Subcutaneous abdominal adipose tissue (tissue), 5 donors: ENCODE measurements around the gene KXD1.
A peak's percentile ranks its signal among the peaks of the same experiment; 100 is the strongest.

Experiments used
- H3K27ac ChIP-seq: one replicate; pipeline ENCODE4 v1.7.0; 2013; ENCODE audit warnings: low read depth, mild to moderate bottlenecking, inconsistent platforms, low read length, moderate library complexity
- H3K27me3 ChIP-seq, 5 donors: one replicate each; pipeline ENCODE4 v1.7.0; 2013; ENCODE audit warnings: low read length in 5 of 5, inconsistent platforms in 1 of 5; ENCODE audit not compliant: control insufficient read depth in 5 of 5, insufficient read depth in 4 of 5
- H3K36me3 ChIP-seq, 5 donors: one replicate each; pipeline ENCODE4 v1.7.0; 2013; ENCODE audit warnings: low read length in 5 of 5; ENCODE audit not compliant: control insufficient read depth in 5 of 5, insufficient read depth in 5 of 5
- H3K4me1 ChIP-seq, 5 donors: one replicate each; pipeline ENCODE4 v1.7.0; 2013; ENCODE audit warnings: low read length in 5 of 5, mild to moderate bottlenecking in 3 of 5, moderate library complexity in 1 of 5; ENCODE audit not compliant: control insufficient read depth in 5 of 5, insufficient read depth in 5 of 5
- H3K4me3 ChIP-seq, 5 donors: one replicate each; pipeline ENCODE4 v1.7.0; 2013; ENCODE audit warnings: low read length in 5 of 5, low read depth in 1 of 5
- H3K9ac ChIP-seq, 5 donors: one replicate each; pipeline ENCODE4 v1.7.0; 2013; ENCODE audit warnings: low read length in 5 of 5, mild to moderate bottlenecking in 4 of 5, moderate library complexity in 3 of 5
- H3K9me3 ChIP-seq, 5 donors: one replicate each; pipeline ENCODE4 v1.7.0; 2013; ENCODE audit warnings: low read length in 5 of 5; ENCODE audit not compliant: control insufficient read depth in 5 of 5
- donor health status: healthy.
- donor health status: healthy.
- donor health status: healthy.
- donor health status: healthy.
- donor health status: healthy.

Gene KXD1

GRCh38 chr19:18612051-18612771, 54.5 kb downstream of the KXD1 start:
- Histone ChIP-seq H3K27me3 (peaks cover 57 to 88% (median 79%) of the 10 kb centered on the region in 5 donors), H3K36me3 (no peaks in the 10 kb centered on the region), H3K9ac (no peak overlapping the region), H3K4me3 (peak overlapping the region in 3 of 5 donors; percentile 38 to 56 (median 40)), H3K27ac (no peak overlapping the region), H3K4me1 (peaks cover 0 to 37% (median 19%) of the 10 kb centered on the region in 5 donors), H3K9me3 (no peaks in the 10 kb centered on the region)

DNA sequence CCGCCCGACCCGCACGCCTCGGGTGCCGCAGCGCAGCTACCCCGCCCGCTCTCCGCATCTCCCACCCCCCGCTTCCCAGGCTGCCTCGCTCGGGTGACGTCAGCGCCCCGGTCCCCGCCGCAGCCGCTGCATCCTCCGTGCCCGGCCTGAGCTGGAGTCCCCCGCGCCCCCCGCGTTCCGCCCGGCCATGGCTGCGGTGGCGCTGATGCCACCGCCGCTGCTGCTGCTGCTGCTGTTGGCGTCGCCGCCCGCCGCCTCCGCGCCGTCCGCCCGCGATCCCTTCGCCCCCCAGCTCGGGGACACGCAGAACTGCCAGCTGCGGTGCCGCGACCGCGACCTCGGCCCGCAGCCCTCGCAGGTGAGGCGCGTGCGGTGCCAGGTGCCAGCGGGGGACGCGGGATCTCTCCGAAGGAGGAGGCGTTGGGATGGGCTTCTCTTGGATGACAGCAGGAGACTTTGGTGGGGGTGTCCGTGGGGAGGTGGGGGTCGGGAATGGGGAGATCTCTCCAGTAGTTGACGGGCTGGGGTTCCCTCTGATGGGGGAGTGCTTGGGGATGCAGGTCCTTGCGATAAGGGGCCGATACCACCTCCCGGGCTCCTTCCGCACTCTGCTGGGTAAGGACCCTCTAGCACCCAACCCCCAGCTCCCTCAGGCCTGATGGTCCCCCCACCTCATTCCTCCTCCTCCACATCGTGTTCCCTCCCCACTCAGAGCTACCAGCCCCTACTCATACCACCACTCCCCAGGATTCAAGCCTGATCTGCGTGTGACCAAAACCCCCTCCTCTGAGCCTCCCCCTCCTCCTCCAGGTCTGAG, 55.3 kb downstream of the KXD1 start, which contains the start of gene TMEM59L:
TMEM59L (plus strand) TSS at position 99 of the 817 bp plus-strand sequence; CDS start at position 188, 89 bp downstream.
- peaks cover 50 to 88% (median 78%) of the 10 kb centered on the region in 5 donors for H3K27me3 ChIP-seq
- H3K9ac ChIP-seq, result no peak within 1 kb of the TSS

GRCh38 chr19:18613589-18614234, 56.0 kb downstream of the KXD1 start:
- Histone ChIP-seq H3K4me1 (peaks cover 0 to 29% (median 11%) of the 10 kb centered on the region in 5 donors), H3K27me3 (peaks cover 43 to 81% (median 71%) of the 10 kb centered on the region in 5 donors), H3K9me3 (no peaks in the 10 kb centered on the region), H3K27ac (no peak overlapping the region), H3K4me3 (no peak overlapping the region), H3K9ac (no peak overlapping the region), H3K36me3 (no peaks in the 10 kb centered on the region)

More for the DNA sequence above, 55.3 kb downstream of the KXD1 start, which contains the start of gene TMEM59L:
- Histone ChIP-seq H3K27ac (no peak within 1 kb of the TSS), H3K4me3 (peak within 1 kb of the TSS in 3 of 5 donors; percentile 38 to 56 (median 40)), H3K36me3 (no peaks in the 10 kb centered on the region), H3K9me3 (no peaks in the 10 kb centered on the region), H3K4me1 (peaks cover 0 to 30% (median 11%) of the 10 kb centered on the region in 5 donors)

DNA sequence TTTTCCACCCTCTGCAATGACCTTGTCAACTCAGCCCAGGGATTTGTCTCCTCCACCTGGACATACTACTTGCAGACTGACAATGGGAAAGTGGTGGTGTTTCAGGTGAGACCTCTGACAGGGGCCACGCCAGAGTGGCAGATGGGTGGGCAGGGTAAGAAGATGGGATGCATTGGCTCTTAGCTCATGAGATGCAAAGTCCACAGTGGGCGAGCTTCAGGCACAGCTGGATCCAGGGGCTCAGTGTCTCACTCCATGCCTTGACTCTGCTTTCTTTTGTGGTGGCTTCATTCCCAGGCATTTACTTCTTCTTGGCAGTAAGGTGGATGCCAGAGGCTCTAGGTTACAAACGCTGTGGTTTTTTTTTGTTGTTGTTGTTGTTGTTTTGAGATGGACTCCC, 58.4 kb downstream of the KXD1 start:
- Histone ChIP-seq H3K4me1 (peaks cover 0 to 22% (median 11%) of the 10 kb centered on the region in 5 donors), H3K36me3 (no peaks in the 10 kb centered on the region), H3K27me3 (peaks cover 25 to 59% (median 50%) of the 10 kb centered on the region in 5 donors), H3K9me3 (no peaks in the 10 kb centered on the region), H3K4me3 (no peak overlapping the region), H3K27ac (no peak overlapping the region), H3K9ac (no peak overlapping the region)

DNA sequence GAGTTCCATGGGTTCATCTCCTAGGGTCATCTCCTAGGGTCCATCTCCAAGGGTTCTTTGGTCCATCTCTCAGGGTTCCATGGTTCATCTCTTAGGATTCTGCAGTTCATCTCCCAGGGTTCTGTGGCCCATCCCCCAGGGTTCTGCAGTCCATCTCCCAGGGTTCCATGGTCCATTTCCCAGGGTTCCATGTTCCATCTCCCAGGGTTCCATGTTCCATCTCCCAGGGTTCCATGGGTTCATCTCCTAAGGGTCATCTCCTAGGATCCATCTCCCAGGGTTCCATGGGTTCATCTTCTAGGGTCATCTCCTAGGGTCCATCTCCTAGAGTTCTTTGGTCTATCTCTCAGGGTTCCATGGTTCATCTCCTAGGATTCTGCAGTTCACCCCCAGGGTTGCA, 59.9 kb downstream of the KXD1 start:
- Histone ChIP-seq H3K9ac (no peak overlapping the region), H3K27ac (no peak overlapping the region), H3K9me3 (no peaks in the 10 kb centered on the region), H3K27me3 (peaks cover 12 to 50% (median 37%) of the 10 kb centered on the region in 5 donors), H3K4me3 (no peak overlapping the region), H3K36me3 (no peaks in the 10 kb centered on the region), H3K4me1 (peaks cover 0 to 8% (median 3%) of the 10 kb centered on the region in 5 donors)

- Histone ChIP-seq H3K27me3 (peaks cover 11 to 44% (median 30%) of the 10 kb centered on the region in 5 donors), H3K9ac (no peak overlapping the region), H3K9me3 (no peaks in the 10 kb centered on the region), H3K27ac (no peak overlapping the region), H3K36me3 (no peaks in the 10 kb centered on the region), H3K4me3 (no peak overlapping the region), H3K4me1 (peaks cover 0 to 1% (median 0%) of the 10 kb centered on the region in 5 donors)
Observed at GRCh38 chr19:18618236-18618635, 60.6 kb downstream of the KXD1 start.
